Measurements from ENCODE around the gene EPS15.

- TF ChIP-seq SNAI2 (CRISPR knock-in tag; IDR thresholded peaks at IDR 0.05) (no peak), ISL1 (CRISPR knock-in tag; IDR thresholded peaks at IDR 0.05) (no peak), CREB5 (CRISPR knock-in tag; IDR thresholded peaks at IDR 0.05; ENCODE audit: low read depth) (no peak), CSDC2 (CRISPR knock-in tag; IDR thresholded peaks at IDR 0.05) (no peak), TCF4 (CRISPR knock-in tag; IDR thresholded peaks at IDR 0.05; ENCODE audit: borderline replicate concordance) (no peak), ZFP3 (CRISPR knock-in tag; IDR thresholded peaks at IDR 0.05) (no peak), BACH2 (CRISPR knock-in tag; IDR thresholded peaks at IDR 0.05; ENCODE audit: borderline replicate concordance) (no peak), PPARA (CRISPR knock-in tag; IDR thresholded peaks at IDR 0.05; ENCODE audit: borderline replicate concordance) (no peak), TOX (CRISPR knock-in tag; IDR thresholded peaks at IDR 0.05; ENCODE audit: borderline replicate concordance) (no peak)
Observed at GRCh38 chr1:51553911-51554310, 34.8 kb upstream of the EPS15 start.
